Erythroblast (primary cell): ENCODE measurements around the gene UBL4B.

ENCODE experiments used
- GATA1 ChIP-seq: IDR thresholded peaks from 2 replicates; pipeline ENCODE4 v1.6.1; 2011; ENCODE audit warnings: low read depth, mild to moderate bottlenecking, control low read depth, low read length, moderate library complexity
- POLR2A ChIP-seq: IDR thresholded peaks from 2 replicates; pipeline ENCODE4 v1.6.1; 2011; ENCODE audit warnings: mild to moderate bottlenecking, low read length

- TF ChIP-seq POLR2A (no peak), GATA1 (no peak)
Measured at GRCh38 chr1:110123224-110123623, 11.0 kb downstream of the UBL4B start.
